ENCODE results near the gene PRRT2. TPM values are rescaled to one million over a fixed set of nuclear protein-coding genes. Genes with fewer than 3 reads are reported as not detected.

Gene PRRT2
- total RNA-seq, 1 experiment from 2014 or later = 0.42 TPM

DNA sequence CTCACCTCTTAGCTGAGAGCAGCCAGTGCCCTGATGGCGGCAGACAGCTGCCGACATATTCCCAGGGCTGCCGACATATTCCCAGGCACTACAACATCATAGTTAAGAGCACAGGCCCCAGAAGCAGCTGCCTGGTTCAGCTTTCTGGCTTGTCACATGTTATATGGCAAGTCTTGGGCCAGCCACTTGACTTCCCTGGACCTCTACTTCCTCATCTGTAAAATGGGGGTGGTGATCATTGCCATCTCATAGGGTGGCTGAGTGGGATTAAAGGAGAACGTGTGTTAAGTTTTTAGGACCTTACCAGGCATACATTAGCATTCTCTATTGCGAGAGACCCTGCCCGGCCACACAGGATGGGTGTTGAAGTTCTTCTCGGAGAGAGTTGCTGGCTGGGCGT, 31.9 kb downstream of the PRRT2 start:
- Mint-ChIP-seq H3K27ac (ENCODE audit: low read depth, unreplicated experiment) (no peak overlapping the region), H3K4me3 (ENCODE audit: unreplicated experiment) (no peak overlapping the region), H3K36me3 (ENCODE audit: insufficient read depth, unreplicated experiment) (peaks cover 79% of the 10 kb centered on the region), H3K4me1 (ENCODE audit: insufficient read depth, unreplicated experiment) (no peaks in the 10 kb centered on the region), H3K27me3 (ENCODE audit: insufficient read depth, unreplicated experiment) (no peaks in the 10 kb centered on the region), H3K9me3 (ENCODE audit: unreplicated experiment) (no peaks in the 10 kb centered on the region)
- CTCF ChIA-PET = interaction anchor here (0.7 kb wide), 1 partner anchor 24 kb away, joined by 3 read pairs; no protein-coding TSS in a partner anchor
- no peak for TF ChIP-seq CTCF (IDR thresholded peaks at IDR 0.05; ENCODE audit: unreplicated experiment)
- DNase-seq (ENCODE audit: unreplicated experiment) = no peak
- intact Hi-C loops (cut with micrococcal nuclease) = no loop called here
- POLR2A ChIA-PET = interaction anchor here (0.7 to 0.8 kb wide), 2 partner anchors 9 to 56 kb away, joined by 3 read pairs; no protein-coding TSS in a partner anchor
- BruUV-seq (replicated peaks) = no TSS peak

- ChIA-PET CTCF (interaction anchor here (0.6 to 2.1 kb wide), 4 partner anchors 10 to 144 kb away, joined by 3 to 6 read pairs (median 3); partner anchors contain the start of gene MVP), POLR2A (interaction anchor here (0.6 to 1.6 kb wide), 4 partner anchors 8 to 175 kb away, joined by 3 read pairs; partner anchors contain the start of gene PAGR1)
- no peak for TF ChIP-seq CTCF (IDR thresholded peaks at IDR 0.05; ENCODE audit: unreplicated experiment)
- Mint-ChIP-seq H3K27me3 (ENCODE audit: insufficient read depth, unreplicated experiment) (no peaks in the 10 kb centered on the region), H3K4me1 (ENCODE audit: insufficient read depth, unreplicated experiment) (no peaks in the 10 kb centered on the region), H3K9me3 (ENCODE audit: unreplicated experiment) (no peaks in the 10 kb centered on the region), H3K27ac (ENCODE audit: low read depth, unreplicated experiment) (no peak overlapping the region), H3K36me3 (ENCODE audit: insufficient read depth, unreplicated experiment) (peaks cover 79% of the 10 kb centered on the region), H3K4me3 (ENCODE audit: unreplicated experiment) (no peak overlapping the region)
- intact Hi-C loops (cut with micrococcal nuclease) = no loop called here
- no TSS peak for BruUV-seq (replicated peaks)
- DNase-seq (ENCODE audit: unreplicated experiment) = no peak
These were observed 32.8 kb downstream of the PRRT2 start for GRCh38 chr16:29844575-29845331.

- intact Hi-C loops (cut with micrococcal nuclease) = no loop called here
- no peaks in the 10 kb centered on the region for H3K27me3 Mint-ChIP-seq (ENCODE audit: insufficient read depth, unreplicated experiment)
- no peak overlapping the region for H3K4me3 Mint-ChIP-seq (ENCODE audit: unreplicated experiment)
- H3K4me1 Mint-ChIP-seq (ENCODE audit: insufficient read depth, unreplicated experiment) = no peaks in the 10 kb centered on the region
- no peak for TF ChIP-seq CTCF (IDR thresholded peaks at IDR 0.05; ENCODE audit: unreplicated experiment)
- H3K9me3 Mint-ChIP-seq (ENCODE audit: unreplicated experiment) = no peaks in the 10 kb centered on the region
- peaks cover 78% of the 10 kb centered on the region for H3K36me3 Mint-ChIP-seq (ENCODE audit: insufficient read depth, unreplicated experiment)
- no peak overlapping the region for H3K27ac Mint-ChIP-seq (ENCODE audit: low read depth, unreplicated experiment)
- BruUV-seq (replicated peaks) = no TSS peak
- no peak for DNase-seq (ENCODE audit: unreplicated experiment)
- ChIA-PET POLR2A (interaction anchor here (0.6 to 1.6 kb wide), 2 partner anchors 30 to 174 kb away, joined by 3 read pairs; partner anchors contain the start of gene PAGR1), CTCF (interaction anchor here (0.6 to 4.5 kb wide), 5 partner anchors 9 to 145 kb away, joined by 3 to 52 read pairs (median 3); partner anchors contain the start of gene MVP)
These were observed 33.7 kb downstream of the PRRT2 start for GRCh38 chr16:29845656-29846055.

Measured in MCF 10A (cell line).